ENCODE data around the gene EMCN.
"Not testable (repeated sequence)": the region's sequence is repeated elsewhere in the genome, so short reads cannot be mapped to it uniquely, and the experiment has no call there.

Gene EMCN, protein sequence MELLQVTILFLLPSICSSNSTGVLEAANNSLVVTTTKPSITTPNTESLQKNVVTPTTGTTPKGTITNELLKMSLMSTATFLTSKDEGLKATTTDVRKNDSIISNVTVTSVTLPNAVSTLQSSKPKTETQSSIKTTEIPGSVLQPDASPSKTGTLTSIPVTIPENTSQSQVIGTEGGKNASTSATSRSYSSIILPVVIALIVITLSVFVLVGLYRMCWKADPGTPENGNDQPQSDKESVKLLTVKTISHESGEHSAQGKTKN

GRCh38 chr4:100517864-100518341 is at the start of gene EMCN:
EMCN (minus strand) TSS chr4:100518022; CDS start chr4:100517914, 108 bp downstream.
- Mint-ChIP-seq H3K4me3 (no peak within 1 kb of the TSS), H3K36me3 (ENCODE audit: low read depth) (no peaks in the 10 kb centered on the region), H3K27me3 (peaks cover 5% of the 10 kb centered on the region), H3K9me3 (no peaks in the 10 kb centered on the region), H3K27ac (no peak within 1 kb of the TSS), H3K4me1 (no peaks in the 10 kb centered on the region)
- no peak for ATAC-seq
- DNase-seq: no peak

DNA sequence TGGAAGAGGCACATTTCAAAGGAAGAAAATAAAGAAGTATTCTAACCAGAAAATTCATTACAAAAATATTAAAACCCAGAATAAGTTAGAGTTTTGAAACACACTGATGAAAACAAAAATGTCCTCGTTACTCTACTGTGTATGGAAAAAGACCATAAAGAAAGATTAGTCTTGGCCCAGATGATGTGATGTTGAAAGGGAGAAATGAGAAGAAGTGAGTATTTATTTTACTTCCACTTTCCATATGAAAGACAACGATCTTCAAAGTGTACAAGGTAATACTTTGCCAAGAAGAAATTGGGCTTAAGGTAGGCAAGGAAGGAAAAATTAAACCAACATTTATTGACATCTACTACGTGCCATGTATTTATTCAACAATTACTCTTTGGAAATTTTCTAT is 48.6 kb upstream of the EMCN start:
- ATAC-seq: no peak
- Mint-ChIP-seq H3K27ac (no peak overlapping the region), H3K9me3 (peaks cover 2% of the 10 kb centered on the region), H3K4me1 (peaks cover 15% of the 10 kb centered on the region), H3K36me3 (ENCODE audit: low read depth) (no peaks in the 10 kb centered on the region), H3K27me3 (no peaks in the 10 kb centered on the region), H3K4me3 (no peak overlapping the region)
- DNase-seq: no peak

DNA sequence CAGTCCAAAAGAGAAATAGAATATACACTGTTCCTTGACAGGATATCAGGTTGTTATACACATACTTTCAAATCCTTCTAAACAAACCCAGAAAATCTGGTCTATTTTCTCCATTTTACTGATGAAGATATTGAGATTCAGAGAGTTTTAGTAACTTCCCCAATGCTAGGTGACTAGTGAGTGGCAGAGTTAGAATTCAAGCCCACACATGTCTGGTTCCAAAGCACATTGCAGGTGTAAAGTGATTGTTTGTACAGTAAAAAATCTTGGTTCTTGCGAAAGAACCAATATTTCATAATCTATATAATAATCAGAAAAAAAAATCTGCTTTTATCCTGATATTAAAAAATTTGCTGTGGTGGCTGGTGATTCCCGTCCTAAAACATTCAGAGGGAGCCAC is 39.5 kb upstream of the EMCN start:
- Mint-ChIP-seq H3K9me3 (peaks cover 7% of the 10 kb centered on the region), H3K36me3 (ENCODE audit: low read depth) (no peaks in the 10 kb centered on the region), H3K27ac (no peak overlapping the region), H3K4me3 (no peak overlapping the region), H3K4me1 (no peaks in the 10 kb centered on the region), H3K27me3 (peaks cover 2% of the 10 kb centered on the region)
- DNase-seq (no peak), ATAC-seq (no peak)

GRCh38 chr4:100555611-100556337 is 38.0 kb upstream of the EMCN start:
- H3K4me1 Mint-ChIP-seq: no peaks in the 10 kb centered on the region
- H3K27me3 Mint-ChIP-seq: peaks cover 2% of the 10 kb centered on the region
- no peak overlapping the region for H3K27ac Mint-ChIP-seq
- no peaks in the 10 kb centered on the region for H3K36me3 Mint-ChIP-seq (ENCODE audit: low read depth)
- H3K4me3 Mint-ChIP-seq: no peak overlapping the region
- DNase-seq (no peak), ATAC-seq (no peak)
- no peaks in the 10 kb centered on the region for H3K9me3 Mint-ChIP-seq

GRCh38 chr4:100548200-100548560 is 30.4 kb upstream of the EMCN start:
- no peak overlapping the region for H3K27ac Mint-ChIP-seq
- H3K4me1 Mint-ChIP-seq: peaks cover 2% of the 10 kb centered on the region
- H3K4me3 Mint-ChIP-seq: no peak overlapping the region
- no peaks in the 10 kb centered on the region for H3K9me3 Mint-ChIP-seq
- ATAC-seq: no peak
- H3K36me3 Mint-ChIP-seq (ENCODE audit: low read depth): no peaks in the 10 kb centered on the region
- H3K27me3 Mint-ChIP-seq: no peaks in the 10 kb centered on the region
- no peak for DNase-seq

- no peak for ATAC-seq
- DNase-seq: no peak
- no peaks in the 10 kb centered on the region for H3K27me3 Mint-ChIP-seq
- no peaks in the 10 kb centered on the region for H3K36me3 Mint-ChIP-seq (ENCODE audit: low read depth)
- H3K9me3 Mint-ChIP-seq: no peaks in the 10 kb centered on the region
- H3K27ac Mint-ChIP-seq: no peak overlapping the region
- H3K4me1 Mint-ChIP-seq: peaks cover 2% of the 10 kb centered on the region
- no peak overlapping the region for H3K4me3 Mint-ChIP-seq
Observed at GRCh38 chr4:100547541-100548199, 29.8 kb upstream of the EMCN start.

DNA sequence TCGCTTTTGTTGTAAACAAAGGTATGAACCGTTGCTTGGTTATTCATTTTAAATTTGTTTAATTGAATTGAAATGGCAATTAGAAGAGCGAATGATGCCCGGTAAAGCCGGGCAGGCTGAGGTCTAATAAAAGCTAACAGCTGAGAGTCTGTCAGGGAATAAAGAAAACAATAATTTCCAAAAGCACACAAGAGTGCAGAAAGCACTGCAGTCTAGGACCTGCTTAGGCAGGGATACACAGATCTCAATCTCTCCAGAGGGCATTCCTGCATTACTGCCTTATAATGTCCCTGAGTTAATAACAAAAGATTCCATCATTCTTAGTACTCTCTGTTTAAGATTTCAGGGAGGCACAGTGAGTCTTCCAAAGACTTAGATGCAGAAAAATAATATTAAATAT is 27.6 kb upstream of the EMCN start:
- H3K9me3 Mint-ChIP-seq: no peaks in the 10 kb centered on the region
- no peak overlapping the region for H3K4me3 Mint-ChIP-seq
- ATAC-seq: no peak
- H3K27me3 Mint-ChIP-seq: no peaks in the 10 kb centered on the region
- peaks cover 2% of the 10 kb centered on the region for H3K4me1 Mint-ChIP-seq
- H3K36me3 Mint-ChIP-seq (ENCODE audit: low read depth): no peaks in the 10 kb centered on the region
- DNase-seq: no peak
- no peak overlapping the region for H3K27ac Mint-ChIP-seq

DNA sequence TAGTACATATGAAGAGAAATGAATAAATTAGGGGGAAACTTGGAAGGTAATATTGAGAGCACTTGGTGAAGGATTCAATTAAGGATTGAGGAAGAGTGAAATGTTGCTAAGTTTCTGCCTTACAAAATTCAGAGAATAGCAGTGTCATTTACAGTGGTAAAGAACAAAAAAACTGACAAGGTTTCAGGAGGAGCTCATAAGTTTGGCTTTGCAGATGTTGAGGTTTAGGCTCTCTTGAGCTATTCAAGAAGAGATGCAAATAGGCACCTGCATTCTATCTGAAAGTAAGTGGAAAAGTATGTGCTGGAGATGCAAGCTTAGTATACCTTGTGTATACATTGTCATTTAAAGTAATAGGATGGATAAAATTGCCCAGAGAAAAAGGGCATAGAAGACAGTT is 22.3 kb upstream of the EMCN start:
- no peaks in the 10 kb centered on the region for H3K36me3 Mint-ChIP-seq (ENCODE audit: low read depth)
- no peak overlapping the region for H3K4me3 Mint-ChIP-seq
- DNase-seq: no peak
- no peak for ATAC-seq
- H3K27me3 Mint-ChIP-seq: peaks cover 2% of the 10 kb centered on the region
- H3K9me3 Mint-ChIP-seq: no peaks in the 10 kb centered on the region
- H3K4me1 Mint-ChIP-seq: no peaks in the 10 kb centered on the region
- H3K27ac Mint-ChIP-seq: no peak overlapping the region

GRCh38 chr4:100539706-100540105 is 21.9 kb upstream of the EMCN start:
- peaks cover 4% of the 10 kb centered on the region for H3K27me3 Mint-ChIP-seq
- DNase-seq (no peak), ATAC-seq (peak; percentile 69)
- no peaks in the 10 kb centered on the region for H3K4me1 Mint-ChIP-seq
- no peaks in the 10 kb centered on the region for H3K36me3 Mint-ChIP-seq (ENCODE audit: low read depth)
- no peak overlapping the region for H3K4me3 Mint-ChIP-seq
- H3K27ac Mint-ChIP-seq: no peak overlapping the region
- H3K9me3 Mint-ChIP-seq: no peaks in the 10 kb centered on the region

- no peak overlapping the region for H3K27ac Mint-ChIP-seq
- ATAC-seq: no peak
- no peaks in the 10 kb centered on the region for H3K4me1 Mint-ChIP-seq
- H3K36me3 Mint-ChIP-seq (ENCODE audit: low read depth): no peaks in the 10 kb centered on the region
- DNase-seq: no peak
- H3K27me3 Mint-ChIP-seq: peaks cover 4% of the 10 kb centered on the region
- H3K4me3 Mint-ChIP-seq: no peak overlapping the region
- peaks cover 5% of the 10 kb centered on the region for H3K9me3 Mint-ChIP-seq
Observed at GRCh38 chr4:100533741-100534140, 15.9 kb upstream of the EMCN start.

DNA sequence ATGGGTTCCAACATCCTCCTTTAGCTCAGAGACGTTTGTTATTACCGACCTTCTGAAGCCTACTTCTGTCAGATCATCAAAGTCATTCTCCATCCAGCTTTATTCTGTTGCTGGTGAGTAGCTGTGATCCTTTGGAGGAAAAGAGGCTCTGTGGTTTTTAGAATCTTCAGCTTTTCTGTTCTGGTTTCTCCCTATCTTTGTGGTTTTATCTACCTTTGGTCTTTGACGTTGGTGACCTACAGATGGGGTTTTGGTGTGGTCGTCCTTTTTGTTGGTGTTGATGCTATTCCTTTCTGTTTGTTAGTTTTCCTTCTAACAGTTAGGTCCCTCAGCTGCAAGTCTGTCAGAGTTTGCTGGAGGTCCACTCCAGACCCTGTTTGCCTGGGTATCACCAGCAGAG is 12.3 kb upstream of the EMCN start:
- not testable (repeated sequence) for H3K9me3 Mint-ChIP-seq; H3K4me3 Mint-ChIP-seq; DNase-seq; H3K4me1 Mint-ChIP-seq; H3K36me3 Mint-ChIP-seq (ENCODE audit: low read depth); H3K27ac Mint-ChIP-seq; ATAC-seq; H3K27me3 Mint-ChIP-seq

- no peak for ATAC-seq
- Mint-ChIP-seq H3K36me3 (ENCODE audit: low read depth) (no peaks in the 10 kb centered on the region), H3K4me1 (no peaks in the 10 kb centered on the region), H3K27ac (no peak overlapping the region), H3K4me3 (no peak overlapping the region), H3K27me3 (peaks cover 4% of the 10 kb centered on the region), H3K9me3 (peaks cover 5% of the 10 kb centered on the region)
- DNase-seq: no peak
Observed at GRCh38 chr4:100525686-100526085, 7.9 kb upstream of the EMCN start.

- H3K27me3 Mint-ChIP-seq: peaks cover 4% of the 10 kb centered on the region
- no peak overlapping the region for H3K4me3 Mint-ChIP-seq
- DNase-seq: no peak
- no peaks in the 10 kb centered on the region for H3K9me3 Mint-ChIP-seq
- ATAC-seq: no peak
- no peaks in the 10 kb centered on the region for H3K36me3 Mint-ChIP-seq (ENCODE audit: low read depth)
- H3K27ac Mint-ChIP-seq: no peak overlapping the region
- H3K4me1 Mint-ChIP-seq: no peaks in the 10 kb centered on the region
Observed at GRCh38 chr4:100519205-100519604, 1.4 kb upstream of the EMCN start.

GRCh38 chr4:100516225-100516624 is 1.6 kb downstream of the EMCN start:
- no peaks in the 10 kb centered on the region for H3K9me3 Mint-ChIP-seq
- ATAC-seq (no peak), DNase-seq (no peak)
- no peak overlapping the region for H3K4me3 Mint-ChIP-seq
- no peaks in the 10 kb centered on the region for H3K4me1 Mint-ChIP-seq
- H3K36me3 Mint-ChIP-seq (ENCODE audit: low read depth): no peaks in the 10 kb centered on the region
- peaks cover 5% of the 10 kb centered on the region for H3K27me3 Mint-ChIP-seq
- no peak overlapping the region for H3K27ac Mint-ChIP-seq

DNA sequence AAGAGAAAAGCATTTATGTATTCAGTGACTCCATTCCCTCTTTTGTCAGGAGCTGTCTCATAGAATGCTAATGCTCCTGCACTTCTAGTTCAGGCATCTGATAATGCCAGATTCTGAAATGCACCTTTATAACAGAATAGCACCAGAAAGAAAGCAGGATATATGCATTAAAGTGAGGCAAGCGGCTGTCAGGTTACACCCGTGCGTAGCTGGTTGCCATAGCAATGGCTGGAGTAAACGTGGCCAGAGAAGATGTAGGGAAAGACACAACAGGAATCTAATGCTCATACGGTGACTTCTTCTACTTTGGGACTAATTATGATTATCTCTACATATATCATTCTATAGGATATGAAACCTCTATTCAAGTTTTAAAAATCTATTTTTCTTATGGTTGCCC is 5.9 kb downstream of the EMCN start:
- Mint-ChIP-seq H3K27me3 (peaks cover 3% of the 10 kb centered on the region), H3K9me3 (no peaks in the 10 kb centered on the region), H3K4me3 (no peak overlapping the region), H3K36me3 (ENCODE audit: low read depth) (no peaks in the 10 kb centered on the region), H3K4me1 (no peaks in the 10 kb centered on the region), H3K27ac (no peak overlapping the region)
- no peak for DNase-seq
- ATAC-seq: no peak
